Urinary bladder (tissue), 4 donors: ENCODE data around the gene LDOC1. TPM values are rescaled to one million over a fixed set of nuclear protein-coding genes. Genes with fewer than 3 reads are reported as not detected.
"Not testable (repeated sequence)": the region's sequence is repeated elsewhere in the genome, so short reads cannot be mapped to it uniquely, and the experiment has no call there.

Experiments used
- DNase-seq: peaks from one replicate; pipeline ENCODE4 v3.0.0-alpha.2; 2015; ENCODE audit errors: extremely low spot score
- H3K27ac ChIP-seq: one replicate; pipeline ENCODE4 v1.5.1; 2013; ENCODE audit warnings: low read depth, mild to moderate bottlenecking, moderate library complexity
- H3K36me3 ChIP-seq: one replicate; pipeline ENCODE4 v1.6.1; 2013; ENCODE audit warnings: mild to moderate bottlenecking, moderate library complexity; ENCODE audit not compliant: insufficient read depth
- H3K4me1 ChIP-seq: one replicate; pipeline ENCODE4 v1.6.1; 2013; ENCODE audit warnings: mild to moderate bottlenecking, moderate library complexity; ENCODE audit not compliant: insufficient read depth
- H3K4me3 ChIP-seq: one replicate; pipeline ENCODE4 v1.5.1; 2013; ENCODE audit warnings: low read depth, low read length
- WGBS: extraction: QIAGEN DNeasy Blood & Tissue Kit; methylation state at CpG from one replicate; pipeline ENCODE4 v1.1.7; 2013; 5-methylcytosine and 5-hydroxymethylcytosine counted together
- polyA plus RNA-seq: library from polyadenylated mRNA; stranded (reverse); fragments of 200-250 nt; gene quantifications from one replicate; pipeline ENCODE4 v1.2.3, GENCODE V29; 2013
- total RNA-seq: library from RNA; depleted of rRNA; stranded (reverse); fragments of >200 nt; gene quantifications from one replicate; pipeline ENCODE4 v1.2.3, GENCODE V29; 2014
- donor health status: healthy with polysubstance abuse.
- donor health status: healthy.

LDOC1 gene
- total RNA-seq (6.4 TPM), polyA plus RNA-seq (43.7 TPM)

GRCh38 chrX:141176586-141177451 lies at the start of gene LDOC1:
LDOC1 (minus strand) TSS chrX:141177129; CDS start chrX:141177021, 108 bp downstream.
- WGBS: 1% methylated on average over 83 of the region's 83 CpGs
- H3K27ac ChIP-seq: no peak within 1 kb of the TSS
- DNase-seq: peak; percentile 35
- H3K36me3 ChIP-seq: no peaks in the 10 kb centered on the region
- H3K4me3 ChIP-seq: peak within 1 kb of the TSS; percentile 60
- no peaks in the 10 kb centered on the region for H3K4me1 ChIP-seq

GRCh38 chrX:141221611-141222010 lies 44.7 kb upstream of the LDOC1 start:
- no peaks in the 10 kb centered on the region for H3K36me3 ChIP-seq
- no peak overlapping the region for H3K4me3 ChIP-seq
- H3K4me1 ChIP-seq: no peaks in the 10 kb centered on the region
- 87% methylated on average over 2 of the region's 2 CpGs for WGBS
- no peak overlapping the region for H3K27ac ChIP-seq
- DNase-seq: no peak

GRCh38 chrX:141220342-141221008 lies 43.5 kb upstream of the LDOC1 start:
- H3K27ac ChIP-seq: no peak overlapping the region
- H3K4me1 ChIP-seq: no peaks in the 10 kb centered on the region
- WGBS: 78% methylated on average over 3 of the region's 3 CpGs
- H3K4me3 ChIP-seq: no peak overlapping the region
- no peak for DNase-seq
- no peaks in the 10 kb centered on the region for H3K36me3 ChIP-seq

GRCh38 chrX:141214196-141214595 lies 37.3 kb upstream of the LDOC1 start:
- H3K4me1 ChIP-seq: no peaks in the 10 kb centered on the region
- WGBS: 95% methylated on average over 1 of the region's 1 CpG
- H3K36me3 ChIP-seq: no peaks in the 10 kb centered on the region
- H3K4me3 ChIP-seq: no peak overlapping the region
- DNase-seq: no peak
- H3K27ac ChIP-seq: no peak overlapping the region

GRCh38 chrX:141201962-141202361 lies 25.0 kb upstream of the LDOC1 start:
- Histone ChIP-seq H3K4me1 (no peaks in the 10 kb centered on the region), H3K4me3 (no peak overlapping the region), H3K27ac (no peak overlapping the region), H3K36me3 (no peaks in the 10 kb centered on the region)
- no peak for DNase-seq
- 94% methylated on average over 3 of the region's 3 CpGs for WGBS

GRCh38 chrX:141188573-141188972 lies 11.6 kb upstream of the LDOC1 start:
- WGBS: 98% methylated on average over 24 of the region's 24 CpGs
- not testable (repeated sequence) for DNase-seq, H3K4me1 ChIP-seq

GRCh38 chrX:141185366-141185765 lies 8.4 kb upstream of the LDOC1 start:
- Histone ChIP-seq H3K36me3 (no peaks in the 10 kb centered on the region), H3K4me3 (no peak overlapping the region), H3K27ac (no peak overlapping the region), H3K4me1 (no peaks in the 10 kb centered on the region)
- WGBS: 86% methylated on average over 5 of the region's 5 CpGs
- DNase-seq: no peak

More at GRCh38 chrX:141188573-141188972, 11.6 kb upstream of the LDOC1 start:
- H3K4me3 ChIP-seq, H3K27ac ChIP-seq, H3K36me3 ChIP-seq: not testable (repeated sequence)

GRCh38 chrX:141183000-141183399 lies 6.1 kb upstream of the LDOC1 start:
- Histone ChIP-seq H3K36me3 (no peaks in the 10 kb centered on the region), H3K4me1 (no peaks in the 10 kb centered on the region), H3K27ac (no peak overlapping the region), H3K4me3 (no peak overlapping the region)
- WGBS: 81% methylated on average over 5 of the region's 5 CpGs
- no peak for DNase-seq

- no peak for DNase-seq
- Histone ChIP-seq H3K4me1 (no peaks in the 10 kb centered on the region), H3K4me3 (no peak overlapping the region), H3K36me3 (no peaks in the 10 kb centered on the region), H3K27ac (no peak overlapping the region)
- WGBS: 73% methylated on average over 7 of the region's 7 CpGs
Observed at GRCh38 chrX:141180851-141181250, 3.9 kb upstream of the LDOC1 start.

GRCh38 chrX:141175786-141176185 lies 1.1 kb downstream of the LDOC1 start:
- Histone ChIP-seq H3K27ac (no peak overlapping the region), H3K4me3 (no peak overlapping the region), H3K36me3 (no peaks in the 10 kb centered on the region), H3K4me1 (no peaks in the 10 kb centered on the region)
- no peak for DNase-seq
- WGBS: 86% methylated on average over 5 of the region's 5 CpGs

- no peak for DNase-seq
- Histone ChIP-seq H3K36me3 (no peaks in the 10 kb centered on the region), H3K4me3 (no peak overlapping the region), H3K27ac (no peak overlapping the region), H3K4me1 (no peaks in the 10 kb centered on the region)
- 89% methylated on average over 1 of the region's 1 CpG for WGBS
Observed at GRCh38 chrX:141164406-141164805, 12.5 kb downstream of the LDOC1 start.

GRCh38 chrX:141158084-141158483 lies 18.8 kb downstream of the LDOC1 start:
- no peak overlapping the region for H3K4me3 ChIP-seq
- DNase-seq: no peak
- H3K36me3 ChIP-seq: no peaks in the 10 kb centered on the region
- no peaks in the 10 kb centered on the region for H3K4me1 ChIP-seq
- H3K27ac ChIP-seq: no peak overlapping the region
- 89% methylated on average over 3 of the region's 3 CpGs for WGBS

- not testable (repeated sequence) for DNase-seq, H3K36me3 ChIP-seq, H3K4me3 ChIP-seq, H3K4me1 ChIP-seq, H3K27ac ChIP-seq
- 90% methylated on average over 3 of the region's 3 CpGs for WGBS
Observed at GRCh38 chrX:141155231-141155630, 21.7 kb downstream of the LDOC1 start.

- Histone ChIP-seq H3K27ac (no peak overlapping the region), H3K4me1 (no peaks in the 10 kb centered on the region), H3K36me3 (no peaks in the 10 kb centered on the region), H3K4me3 (no peak overlapping the region)
- no peak for DNase-seq
- WGBS: 55% methylated on average over 3 of the region's 3 CpGs
Observed at GRCh38 chrX:141142946-141143345, 34.0 kb downstream of the LDOC1 start.
